COLO829 (cell line): ENCODE measurements around the gene GRK2.
A peak's percentile ranks its signal among the peaks of the same experiment; 100 is the strongest.
"Not testable (repeated sequence)": the region's sequence is repeated elsewhere in the genome, so short reads cannot be mapped to it uniquely, and the experiment has no call there.

Experiments used
- DNase-seq: peaks from one replicate; pipeline ENCODE4 v3.0.0; 2012; ENCODE audit warnings: low spot score

The GRK2 gene

GRCh38 chr11:67254798-67255197, 11.5 kb upstream of the GRK2 start:
- no peak for DNase-seq

- DNase-seq = no peak
Observed at GRCh38 chr11:67255353-67255752, 10.9 kb upstream of the GRK2 start.

GRCh38 chr11:67255864-67256263, 10.4 kb upstream of the GRK2 start:
- no peak for DNase-seq

GRCh38 chr11:67256477-67257135, 9.7 kb upstream of the GRK2 start:
- no peak for DNase-seq

GRCh38 chr11:67260406-67260805, 5.9 kb upstream of the GRK2 start:
- DNase-seq = no peak

GRCh38 chr11:67260885-67261639, 5.2 kb upstream of the GRK2 start:
- DNase-seq = not testable (repeated sequence)

GRCh38 chr11:67261640-67261945, 4.7 kb upstream of the GRK2 start:
- no peak for DNase-seq

- no peak for DNase-seq
Observed at GRCh38 chr11:67261946-67262681, 4.2 kb upstream of the GRK2 start.

GRCh38 chr11:67262731-67263675, 3.3 kb upstream of the GRK2 start:
- DNase-seq = peak; percentile 95

GRCh38 chr11:67264260-67264659, 2.0 kb upstream of the GRK2 start:
- no peak for DNase-seq

- no peak for DNase-seq
Observed at GRCh38 chr11:67264877-67265632, 1.2 kb upstream of the GRK2 start.

- DNase-seq = peak; percentile 57
Observed at GRCh38 chr11:67265633-67266448, 432 bp upstream of the GRK2 start.

GRCh38 chr11:67267188-67268080, 1.2 kb downstream of the GRK2 start:
- DNase-seq = no peak

GRCh38 chr11:67268081-67268961, 2.0 kb downstream of the GRK2 start:
- no peak for DNase-seq

GRCh38 chr11:67268962-67269268, 2.6 kb downstream of the GRK2 start:
- no peak for DNase-seq

GRCh38 chr11:67269401-67270255, 3.4 kb downstream of the GRK2 start:
- DNase-seq = no peak
